HG03354 (cell line): ENCODE results near the gene TNFSF9.

Experiments used
- ATAC-seq: cut with Tn5 transposase; IDR thresholded peaks from one replicate; pipeline ENCODE4 v1.9.1; 2021; ENCODE audit warnings: mild to moderate bottlenecking; ENCODE audit not compliant: unreplicated experiment, poor library complexity, severe bottlenecking

Gene TNFSF9

GRCh38 chr19:6530386-6531162 lies at the start of gene TNFSF9:
Gene TNFSF9, plus strand, starts transcription at chr19:6531026. Its CDS starts 11 bp downstream, at chr19:6531037.
- ATAC-seq = peak; percentile 40

GRCh38 chr19:6481541-6482342 lies 49.1 kb upstream of the TNFSF9 start, which contains the start of gene DENND1C:
Gene DENND1C, minus strand, starts transcription at chr19:6481787. Its CDS starts 92 bp downstream, at chr19:6481695.
- peak; percentile 72 for ATAC-seq

- no peak for ATAC-seq
Observed at GRCh38 chr19:6482343-6482686, 48.5 kb upstream of the TNFSF9 start.

GRCh38 chr19:6483235-6483634 lies 47.6 kb upstream of the TNFSF9 start:
- no peak for ATAC-seq

GRCh38 chr19:6484230-6484629 lies 46.6 kb upstream of the TNFSF9 start:
- no peak for ATAC-seq

GRCh38 chr19:6484831-6485230 lies 46.0 kb upstream of the TNFSF9 start:
- no peak for ATAC-seq

- ATAC-seq = no peak
Observed at GRCh38 chr19:6489278-6490061, 41.4 kb upstream of the TNFSF9 start.

- ATAC-seq = no peak
Observed at GRCh38 chr19:6490134-6490533, 40.7 kb upstream of the TNFSF9 start.

- ATAC-seq = no peak
Observed at GRCh38 chr19:6491802-6492592, 38.8 kb upstream of the TNFSF9 start.

GRCh38 chr19:6494438-6495036 lies 36.3 kb upstream of the TNFSF9 start:
- ATAC-seq = no peak

- no peak for ATAC-seq
Observed at GRCh38 chr19:6495947-6496346, 34.9 kb upstream of the TNFSF9 start.

GRCh38 chr19:6498294-6499036 lies 32.4 kb upstream of the TNFSF9 start:
- no peak for ATAC-seq

- ATAC-seq = no peak
Observed at GRCh38 chr19:6499052-6499790, 31.6 kb upstream of the TNFSF9 start.

GRCh38 chr19:6500837-6501739 lies 29.7 kb upstream of the TNFSF9 start:
- no peak for ATAC-seq

GRCh38 chr19:6501740-6502648 lies 28.8 kb upstream of the TNFSF9 start, which contains the start of gene TUBB4A:
Gene TUBB4A, minus strand, starts transcription at chr19:6502309. Its CDS starts 97 bp downstream, at chr19:6502212.
- no peak for ATAC-seq
